CD4-positive, alpha-beta T cell treated with Interleukin-1 beta for 1 hour (primary cell): ENCODE measurements around the gene DOCK1.

ENCODE experiments used
- DNase-seq, 2 donors: peaks; one replicate each; pipeline ENCODE4 v3.0.0-alpha.2; 2020 to 2022

The DOCK1 gene

DNA sequence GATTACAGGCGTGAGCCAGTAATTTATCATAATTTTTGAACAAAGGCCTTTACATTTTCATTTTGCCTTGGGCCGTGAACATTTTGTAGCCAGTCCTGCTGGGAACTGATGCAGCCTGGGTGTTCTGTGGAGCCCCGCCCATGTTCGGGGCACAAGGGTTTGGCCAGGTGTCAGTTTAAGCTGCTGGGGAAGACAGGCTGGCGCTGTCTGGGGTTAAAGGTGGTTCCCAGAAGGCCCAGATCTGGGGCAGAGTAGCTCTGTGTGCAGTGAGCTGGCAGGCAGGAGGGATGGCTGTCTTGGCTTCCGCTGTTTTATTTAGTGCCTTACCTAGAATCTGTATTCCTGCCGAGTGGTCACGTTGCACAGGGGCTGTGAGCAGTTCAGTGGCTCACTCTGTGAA lies 50.2 kb downstream of the DOCK1 start:
- no peak for DNase-seq

DNA sequence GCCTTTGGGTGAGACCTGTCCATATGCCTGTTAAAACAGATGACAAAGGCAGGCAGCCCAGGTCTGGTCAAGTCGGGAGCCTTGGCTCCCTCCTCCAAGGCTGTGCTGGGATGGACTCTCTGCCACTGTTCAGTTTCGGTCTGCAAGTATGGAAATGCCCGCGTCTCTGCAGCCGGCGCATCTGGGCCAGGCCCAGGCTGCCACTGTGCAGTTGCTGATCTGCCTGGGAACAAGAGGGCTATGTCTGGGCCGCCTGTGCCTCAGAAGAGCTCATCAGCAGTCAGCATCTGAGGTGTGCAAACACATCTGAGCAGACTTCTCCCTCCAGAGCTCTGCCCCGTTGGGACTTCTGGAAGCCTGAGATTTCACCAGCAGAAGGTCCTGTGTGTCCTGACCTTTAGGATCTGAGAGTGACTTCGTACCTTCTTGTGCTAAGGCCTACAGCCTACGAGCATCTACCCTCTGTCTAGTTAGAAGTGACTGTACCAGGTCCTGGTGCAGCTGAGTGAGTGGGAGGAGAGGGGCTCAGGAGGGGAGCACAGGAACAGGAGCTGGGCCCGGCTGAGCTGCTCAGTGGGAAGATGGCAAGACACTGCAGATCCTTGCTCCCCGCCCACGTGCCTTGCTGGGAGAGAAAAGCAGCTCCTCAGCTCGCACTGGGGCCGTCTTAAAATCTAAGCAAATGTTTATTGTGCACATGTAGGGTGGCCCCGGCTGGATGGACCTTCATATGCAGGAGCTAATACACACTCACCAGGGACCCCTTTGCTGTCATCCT lies 50.9 kb downstream of the DOCK1 start:
- DNase-seq, result no peak

DNA sequence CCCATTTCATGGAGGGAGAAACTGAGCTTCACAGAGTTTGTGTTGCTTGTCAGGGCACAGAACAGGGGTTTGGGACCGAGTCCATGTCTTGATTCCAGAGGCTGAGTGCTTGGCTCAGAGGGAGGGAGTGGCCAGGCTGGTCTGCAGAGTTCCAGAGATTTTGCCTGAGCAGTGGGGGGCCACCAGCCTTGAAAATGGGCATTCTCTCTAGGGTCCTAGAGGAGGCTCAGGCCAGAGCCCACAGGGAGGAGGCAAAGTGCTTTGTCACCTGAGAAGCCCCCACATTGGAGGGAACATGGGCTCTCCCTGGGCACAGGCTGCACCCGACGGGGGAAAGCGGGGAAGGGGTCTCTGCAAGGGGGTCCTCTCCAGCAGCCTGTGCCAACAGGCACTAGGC lies 51.5 kb downstream of the DOCK1 start:
- no peak for DNase-seq

DNA sequence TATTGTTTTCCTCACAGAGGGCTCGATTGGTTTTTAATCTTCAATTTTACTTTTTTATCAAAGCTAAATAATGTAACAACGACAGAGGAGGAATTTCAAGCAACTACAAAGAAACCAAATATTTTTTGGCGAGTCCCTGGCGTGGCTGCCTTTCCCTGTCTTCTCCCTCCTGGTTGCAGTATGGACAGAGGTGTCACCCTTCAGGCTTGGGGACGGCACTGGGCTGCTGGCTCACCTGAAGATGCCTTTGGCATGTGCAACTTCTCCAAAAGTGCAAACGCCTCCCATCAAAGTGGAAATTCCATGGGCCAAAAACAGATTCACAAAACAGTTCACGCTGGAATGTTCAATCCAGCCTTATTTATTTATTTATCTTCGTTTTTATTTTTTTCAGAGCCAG lies 51.9 kb downstream of the DOCK1 start:
- no peak for DNase-seq

DNA sequence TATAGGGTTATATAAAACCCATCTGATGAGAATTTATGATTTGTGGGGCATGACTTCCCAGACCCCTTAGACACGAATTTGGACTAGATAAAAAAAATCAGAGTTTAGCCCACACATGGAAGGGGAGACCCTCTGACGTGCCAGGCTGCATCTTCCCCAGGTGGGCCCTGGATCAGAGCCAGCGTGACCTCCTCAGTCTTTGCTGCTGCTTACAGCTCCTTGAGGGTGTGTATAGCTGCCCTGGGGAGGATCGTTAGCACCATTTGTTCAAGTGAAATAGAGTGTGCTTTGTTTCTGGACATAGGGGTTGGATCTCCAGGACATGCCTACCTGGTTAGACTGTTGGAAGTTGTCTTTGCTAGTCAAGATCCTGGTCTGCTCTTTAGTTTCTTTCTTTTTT lies 54.2 kb downstream of the DOCK1 start:
- DNase-seq, result no peak

DNA sequence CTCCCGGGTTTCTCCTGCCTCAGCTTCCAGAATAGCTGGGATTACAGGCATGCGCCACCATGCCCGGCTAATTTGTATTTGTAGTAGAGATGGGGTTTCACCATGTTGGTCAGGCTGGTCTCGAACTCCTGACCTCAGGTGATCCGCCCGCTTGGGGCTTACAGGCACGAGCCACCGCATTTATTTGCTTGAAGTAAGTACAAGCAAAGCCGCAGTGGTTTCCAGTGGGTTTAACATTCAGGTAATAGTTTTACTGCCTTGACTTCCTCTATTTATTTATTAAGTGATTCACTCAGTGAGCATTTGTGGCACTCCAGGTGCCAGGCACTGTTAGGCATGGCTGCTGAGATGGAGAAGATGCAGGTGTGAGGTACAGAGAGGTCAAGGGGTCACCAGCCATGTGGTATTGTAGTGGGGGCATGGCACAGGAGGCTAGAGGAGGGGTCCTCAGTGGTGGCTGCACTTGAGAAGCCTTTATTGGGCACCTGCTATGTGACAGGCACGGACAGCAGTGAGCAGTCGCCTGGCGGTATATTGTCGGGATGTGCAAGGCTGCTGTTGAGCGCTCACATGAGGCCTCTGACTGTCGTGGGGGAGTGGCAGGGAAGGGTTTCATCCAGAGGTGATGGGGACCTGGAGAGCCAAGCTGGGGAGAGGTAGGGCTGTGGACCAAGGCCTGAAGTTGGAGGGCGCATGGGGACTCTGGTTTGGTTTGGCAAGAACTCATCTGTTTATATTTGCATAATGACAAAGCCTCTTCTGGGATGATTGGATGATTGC lies 54.9 kb downstream of the DOCK1 start:
- no peak for DNase-seq

DNA sequence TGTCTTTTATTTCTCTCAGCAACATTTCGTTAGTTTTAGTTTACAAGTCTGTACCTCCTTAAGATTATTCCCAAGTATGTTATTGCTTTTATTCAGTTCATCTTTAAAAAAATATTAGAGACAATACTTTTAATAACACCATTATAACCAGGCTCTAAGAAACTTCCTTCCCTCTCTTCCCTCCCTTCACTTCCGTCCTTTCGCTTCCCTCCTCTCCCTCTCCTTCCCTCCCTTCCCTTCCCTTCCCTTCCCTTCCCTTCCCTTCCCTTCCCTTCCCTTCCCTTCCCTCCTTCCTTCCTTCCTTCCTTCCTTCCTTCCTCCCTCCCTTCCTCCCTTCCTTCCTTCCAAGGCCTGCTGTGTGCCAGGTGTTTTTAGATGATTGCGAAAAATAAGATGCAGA lies 58.1 kb downstream of the DOCK1 start:
- no peak for DNase-seq

DNA sequence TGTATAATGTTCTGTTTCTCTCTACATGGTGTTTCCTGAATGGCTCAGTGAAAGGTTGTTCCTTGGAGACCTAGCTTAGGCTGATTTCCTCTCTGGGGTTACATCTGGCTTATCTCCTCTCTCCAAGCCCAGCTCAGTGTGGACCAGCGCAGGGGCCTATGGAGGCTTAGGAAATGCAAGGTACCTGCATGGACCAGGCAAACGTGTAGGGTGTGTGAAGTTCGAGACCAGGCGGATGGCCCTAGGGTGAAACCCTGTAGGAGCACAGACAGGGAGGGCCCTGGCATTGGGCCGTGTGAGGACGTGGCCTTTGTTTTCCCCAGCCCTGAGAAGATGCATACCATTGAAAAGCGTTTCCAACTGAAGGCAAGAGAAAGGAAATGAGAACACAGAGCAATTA lies 59.0 kb downstream of the DOCK1 start:
- no peak for DNase-seq

DNA sequence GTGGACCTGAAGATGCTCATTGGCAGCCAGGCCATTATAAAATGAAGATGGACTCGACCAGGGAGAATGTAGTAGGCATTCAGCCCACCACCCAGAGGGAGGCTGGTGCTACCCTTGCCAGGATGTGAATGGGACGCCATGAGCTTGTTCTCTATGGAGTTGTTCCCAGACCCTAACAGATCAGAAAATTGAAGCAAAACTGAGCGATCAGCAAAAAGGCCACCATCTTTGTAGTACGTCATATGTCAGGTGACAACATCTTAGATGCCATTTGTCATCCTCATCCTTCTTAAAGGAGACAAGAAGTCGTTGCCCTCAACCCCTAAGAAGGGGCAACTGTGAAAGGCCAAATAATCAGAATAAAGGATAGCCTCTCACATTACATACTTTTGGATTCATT lies 61.7 kb downstream of the DOCK1 start:
- DNase-seq, result no peak

DNA sequence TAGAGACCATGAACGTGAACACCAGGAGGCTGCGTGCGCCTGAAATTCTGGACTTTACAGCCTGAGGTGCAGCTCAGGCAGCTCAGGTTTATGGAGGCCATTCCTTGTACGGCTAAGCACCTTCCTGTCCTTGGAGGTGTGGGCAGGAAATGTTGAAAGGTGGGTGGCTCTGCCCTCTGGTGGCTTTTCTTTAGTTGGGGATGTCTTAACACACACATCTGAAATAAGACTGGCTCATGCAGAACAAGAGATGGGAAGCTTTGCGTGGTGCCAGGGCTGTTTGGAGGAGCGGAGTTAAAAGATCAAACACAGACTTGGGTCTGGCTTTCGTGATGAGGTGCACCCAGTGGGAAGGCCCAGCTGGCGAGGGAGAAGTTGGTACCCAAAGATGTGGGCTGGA lies 64.1 kb downstream of the DOCK1 start:
- no peak for DNase-seq

DNA sequence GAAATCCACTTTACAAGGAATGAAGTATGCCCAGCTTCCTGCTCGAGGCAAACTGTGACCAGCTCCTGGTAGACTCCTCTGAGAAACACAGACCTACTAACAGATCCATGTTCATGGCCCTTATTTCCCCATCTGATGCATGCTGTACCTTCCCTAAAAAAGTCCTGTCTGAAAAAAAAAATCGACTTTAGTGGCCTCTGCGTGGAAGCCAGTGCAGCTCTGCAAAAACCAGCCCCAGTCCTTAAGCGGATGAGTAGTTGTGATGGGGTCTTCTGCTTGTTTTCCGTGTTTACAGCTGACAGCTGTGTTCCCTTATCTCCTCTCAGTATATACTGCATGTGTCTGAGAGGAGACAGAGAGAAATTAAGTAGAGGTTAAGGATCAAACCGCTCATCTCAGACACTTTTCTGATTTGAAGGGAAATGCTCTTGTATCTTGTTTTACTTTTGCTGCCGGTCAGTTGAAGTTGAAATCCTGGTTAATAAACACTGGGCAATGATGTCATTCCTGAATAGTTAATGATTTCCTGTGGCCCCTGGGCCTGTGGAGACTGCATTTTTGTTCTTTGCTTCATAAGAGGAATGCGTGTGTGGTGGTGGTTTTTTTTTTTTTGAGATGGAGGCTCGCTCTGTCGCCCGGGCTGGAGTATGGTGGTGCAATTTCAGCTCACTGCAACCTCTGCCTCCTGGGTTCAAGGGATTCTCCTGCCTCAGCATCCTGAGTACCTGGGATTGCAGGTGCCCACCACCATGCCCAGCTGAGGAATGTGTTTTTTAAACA lies 67.6 kb downstream of the DOCK1 start:
- no peak for DNase-seq

DNA sequence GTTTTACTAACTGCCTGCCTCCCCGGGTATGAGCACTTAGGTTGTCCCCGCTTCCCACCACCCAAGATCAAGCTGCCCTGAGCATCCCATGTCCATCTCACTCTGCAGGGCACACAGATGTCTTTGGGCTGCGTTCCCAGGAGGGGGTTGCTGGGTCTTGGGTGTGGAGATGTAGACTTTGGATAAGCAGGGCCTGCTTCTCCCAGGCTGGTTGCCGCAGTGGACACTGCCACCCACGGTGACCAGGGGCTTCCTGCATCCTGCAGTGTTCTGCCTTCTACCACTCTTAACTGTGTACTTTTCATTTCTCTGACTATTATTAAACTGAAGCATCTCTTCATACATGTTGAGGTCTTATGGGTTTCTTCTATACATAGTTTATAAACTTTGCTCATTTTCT lies 70.0 kb downstream of the DOCK1 start:
- DNase-seq, result no peak

DNA sequence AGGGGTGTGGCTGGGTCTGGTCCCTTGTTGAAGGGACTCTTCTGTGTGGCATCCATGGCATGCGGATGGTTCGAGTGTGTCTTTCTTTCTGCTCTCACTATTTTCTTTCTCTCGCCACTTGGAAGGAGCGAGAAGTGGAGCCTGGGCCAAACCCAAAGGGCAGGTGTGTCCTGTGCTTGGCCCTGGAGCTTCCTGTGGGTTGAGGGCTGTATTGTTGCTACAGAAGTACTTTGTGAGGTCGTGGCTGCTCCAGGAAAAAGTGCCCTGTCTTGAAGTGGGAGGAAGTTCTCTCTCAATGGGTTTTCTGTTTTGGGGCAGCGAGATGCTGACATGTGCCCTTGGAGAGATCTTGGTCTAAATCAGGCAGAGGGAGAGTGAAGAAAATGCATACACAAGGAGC lies 72.0 kb downstream of the DOCK1 start:
- no peak for DNase-seq

DNA sequence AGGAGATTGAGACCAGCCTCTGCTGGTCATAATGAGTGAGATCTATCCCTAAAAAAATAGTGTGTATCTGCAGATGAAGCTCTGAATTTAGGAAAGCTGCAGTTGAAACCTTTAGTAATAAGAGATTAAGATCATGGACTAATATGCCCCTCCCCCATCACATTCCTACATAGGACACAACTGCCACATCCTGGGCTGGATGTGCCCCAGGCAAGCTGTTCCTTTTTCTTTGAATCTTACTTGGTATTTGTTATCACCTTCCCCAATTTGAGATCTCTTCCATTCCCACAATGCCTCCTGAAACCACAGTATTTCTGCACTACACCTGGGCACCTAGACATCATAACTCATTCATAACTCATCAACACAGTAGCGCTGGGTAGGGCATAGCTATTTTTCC lies 74.1 kb downstream of the DOCK1 start:
- no peak for DNase-seq

DNA sequence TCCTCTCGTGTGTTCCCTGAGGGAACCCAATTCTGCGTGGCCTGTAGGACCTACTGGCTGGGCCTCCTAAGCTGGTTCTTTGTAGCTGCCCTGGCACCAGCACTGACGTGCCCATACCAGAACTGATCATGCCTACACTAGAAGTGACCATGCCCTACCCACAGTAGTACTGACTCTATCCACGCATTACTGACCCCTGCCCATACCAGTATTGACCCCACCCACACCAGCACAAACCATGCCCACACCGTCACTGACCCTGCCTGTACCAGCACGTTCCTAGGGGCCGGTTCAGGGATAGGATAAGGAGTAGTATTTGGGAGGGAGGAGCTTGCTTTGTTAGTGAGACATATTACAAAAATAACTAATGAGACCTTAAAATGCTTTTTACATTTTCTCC lies 88.0 kb downstream of the DOCK1 start:
- DNase-seq, result no peak

DNA sequence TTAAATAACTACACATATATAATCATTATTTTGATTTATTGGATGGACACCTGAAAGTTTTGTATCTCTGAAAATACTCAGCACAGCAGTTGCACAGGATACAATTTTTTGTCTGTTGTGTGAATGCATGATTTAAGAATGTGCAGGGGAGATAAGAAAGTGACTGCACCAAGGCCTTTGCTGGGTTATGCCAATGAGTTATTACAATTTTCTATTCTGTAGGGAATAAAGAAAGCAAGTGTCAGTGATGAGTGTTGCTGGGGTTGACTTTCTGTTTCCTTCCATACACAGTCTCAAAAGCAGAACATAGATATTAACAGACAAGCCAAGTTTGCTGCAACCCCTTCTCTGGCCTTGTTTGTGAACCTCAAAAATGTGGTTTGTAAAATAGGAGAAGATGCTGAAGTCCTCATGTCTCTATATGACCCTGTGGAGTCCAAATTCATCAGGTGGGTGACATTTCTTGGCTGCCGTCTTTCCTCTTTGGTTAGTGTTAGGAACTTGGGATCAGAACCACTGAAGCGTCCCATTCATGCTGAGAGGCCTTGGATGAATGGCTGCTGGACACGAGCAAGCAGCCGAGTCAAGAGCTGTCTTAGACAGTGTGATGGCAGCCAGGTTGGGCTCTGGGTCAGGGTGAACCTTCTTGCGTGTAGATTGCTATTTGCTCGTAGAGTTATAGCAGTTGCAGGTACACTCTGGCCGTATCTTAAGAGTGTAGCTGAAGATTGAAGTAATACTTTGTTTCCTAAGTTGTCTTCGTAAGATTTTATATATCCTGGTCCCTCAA lies 92.8 kb downstream of the DOCK1 start:
- DNase-seq, result no peak

DNA sequence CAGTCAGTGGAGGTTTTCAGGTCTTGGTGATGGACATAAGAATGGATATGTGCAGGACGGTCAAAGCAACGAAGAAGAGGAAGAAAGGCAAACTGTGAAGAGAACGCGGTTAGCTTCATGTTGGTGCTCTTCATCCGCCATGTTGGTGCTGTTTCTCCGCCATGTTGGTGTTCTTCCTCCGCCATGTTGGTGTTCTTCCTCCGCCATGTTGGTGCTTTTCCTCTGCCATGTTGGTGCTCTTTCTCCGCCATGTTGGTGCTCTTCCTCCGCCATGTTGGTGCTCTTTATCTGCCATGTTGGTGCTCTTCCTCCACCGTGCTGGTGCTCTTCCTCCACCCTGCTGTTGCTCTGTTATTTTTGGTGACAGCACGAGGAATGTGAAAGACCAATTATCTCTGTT lies 95.4 kb downstream of the DOCK1 start:
- DNase-seq, result no peak

DNA sequence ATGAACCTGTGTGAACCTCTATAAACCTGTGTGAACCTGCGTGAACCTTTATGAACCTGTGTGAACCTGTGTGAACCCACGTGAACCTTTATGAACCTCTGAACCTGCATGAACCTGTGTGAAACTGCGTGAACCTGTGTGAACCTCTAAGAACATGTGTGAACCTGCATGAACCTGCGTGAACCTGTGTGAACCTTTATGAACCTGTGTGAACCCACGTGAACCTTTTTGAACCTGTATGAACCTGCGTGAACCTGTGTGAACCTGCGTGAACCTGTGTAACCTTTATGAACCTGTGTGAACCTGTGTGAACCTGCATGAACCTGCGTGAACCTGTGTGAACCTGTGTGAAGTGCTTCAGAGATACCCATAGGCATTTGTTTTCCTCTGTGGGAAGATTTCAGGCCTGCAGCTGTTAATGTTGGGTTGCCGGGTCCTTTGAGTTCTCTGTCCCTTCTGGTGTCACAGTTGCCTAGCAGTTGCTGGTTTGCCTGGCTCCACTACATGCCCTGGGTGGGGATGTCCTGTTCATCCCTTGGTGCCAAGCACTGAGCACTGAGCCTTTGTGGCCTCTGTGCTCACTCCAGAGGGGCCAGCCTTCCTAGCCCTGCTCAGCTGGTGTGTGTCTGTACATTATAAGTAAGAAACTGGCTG lies 97.9 kb downstream of the DOCK1 start:
- no peak for DNase-seq

DNA sequence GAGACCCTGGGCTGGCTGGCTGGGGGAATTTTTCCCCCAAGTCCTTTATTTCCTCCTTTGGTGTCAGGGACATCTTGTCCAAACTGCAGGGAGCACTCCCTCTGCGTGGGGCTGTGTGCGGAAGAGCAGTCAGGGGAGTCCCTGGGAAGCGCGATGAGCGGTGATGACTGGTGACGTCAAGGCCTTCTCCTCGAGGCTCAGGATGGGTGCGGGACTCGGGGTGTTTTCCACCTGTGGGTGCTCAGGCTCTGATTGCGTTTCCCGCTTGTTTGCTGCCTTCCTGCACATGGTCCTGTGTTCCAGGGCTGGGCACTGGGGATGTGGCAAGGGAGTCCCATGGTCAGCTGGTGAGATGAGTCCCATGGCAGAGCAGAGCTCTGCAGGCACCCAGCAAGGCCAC lies 101.2 kb downstream of the DOCK1 start:
- DNase-seq, result no peak

DNA sequence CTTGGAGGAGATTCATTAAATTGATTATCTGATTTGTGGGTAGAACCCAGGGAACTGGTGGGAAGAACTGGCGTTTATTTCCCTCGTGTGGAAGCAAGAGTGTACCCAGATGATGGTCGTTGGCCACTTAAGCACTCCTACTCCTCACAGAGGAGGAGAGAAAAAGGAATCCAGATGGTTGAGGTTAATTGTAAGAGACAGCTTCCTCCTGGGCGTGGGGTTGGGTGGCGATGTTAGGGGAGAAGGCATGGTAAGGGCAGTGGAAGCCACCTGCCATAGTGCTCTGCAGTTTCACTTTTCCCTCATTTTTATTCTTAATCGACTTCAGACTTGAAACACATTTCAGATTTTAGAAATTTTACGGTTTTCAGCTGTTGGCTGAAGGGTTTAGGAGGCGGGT lies 104.1 kb downstream of the DOCK1 start:
- no peak for DNase-seq

DNA sequence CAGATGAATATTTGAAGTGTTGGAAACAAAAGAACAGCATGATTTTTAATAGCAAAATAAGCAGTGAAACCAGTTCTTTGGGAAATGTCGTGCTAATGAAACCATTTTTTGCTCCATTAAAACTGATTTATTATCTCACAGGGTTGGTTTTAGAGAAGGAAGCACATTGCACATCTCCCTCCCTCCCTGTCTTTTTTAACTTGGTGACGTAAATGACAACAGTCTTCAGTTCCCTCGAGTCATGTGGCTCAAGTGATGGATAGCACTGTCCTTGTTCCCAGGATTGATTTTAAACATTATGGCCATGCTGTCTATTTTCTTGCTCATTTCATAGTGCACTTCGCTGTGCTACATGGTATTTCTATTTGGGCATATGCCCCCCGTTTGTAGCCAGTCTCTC lies 105.9 kb downstream of the DOCK1 start:
- no peak for DNase-seq

DNA sequence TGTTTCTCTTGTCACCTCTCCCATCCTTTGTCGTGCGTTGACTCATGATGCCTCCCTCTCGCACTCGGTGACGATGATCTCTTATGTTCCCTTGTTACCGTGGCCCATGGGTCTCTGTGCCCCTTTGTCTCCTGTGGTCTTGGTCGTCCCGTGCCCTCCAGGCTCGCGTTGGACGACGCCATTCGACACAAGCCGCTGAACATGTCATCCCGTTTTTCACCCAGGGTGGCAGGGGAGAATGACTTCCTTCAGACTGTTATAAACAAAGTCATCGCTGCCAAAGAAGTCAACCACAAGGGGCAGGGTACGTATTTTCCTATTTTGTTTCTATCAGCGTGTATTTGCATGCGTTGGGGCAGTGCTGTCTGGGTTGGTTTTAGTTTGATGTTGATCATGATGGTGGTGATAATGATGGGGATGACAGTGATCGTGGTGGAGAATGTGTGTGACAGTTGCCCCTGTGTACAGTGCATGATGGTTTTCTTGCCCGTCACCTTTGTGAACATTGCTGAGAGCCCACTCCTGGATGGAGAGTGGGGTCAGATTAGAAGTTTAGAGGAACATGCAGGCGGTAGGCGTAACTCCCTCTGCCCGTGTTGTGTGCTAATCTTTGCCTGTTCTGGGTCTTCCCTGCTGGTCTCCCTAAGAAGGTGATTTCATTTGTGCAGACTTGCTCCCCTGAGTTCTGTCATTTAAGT lies 107.0 kb downstream of the DOCK1 start:
- no peak for DNase-seq
